ENCODE measurements around the gene LIPH. TPM values are rescaled to one million over a fixed set of nuclear protein-coding genes. Genes with fewer than 3 reads are reported as not detected.
A peak's percentile ranks its signal among the peaks of the same experiment; 100 is the strongest.
"Not testable (repeated sequence)": the region's sequence is repeated elsewhere in the genome, so short reads cannot be mapped to it uniquely, and the experiment has no call there.

The LIPH gene
- total RNA-seq: not detected

- CTCF ChIA-PET: no interaction called here
- Mint-ChIP-seq H3K27me3 (ENCODE audit: low read depth) (no peaks in the 10 kb centered on the region), H3K27ac (no peak within 1 kb of the TSS), H3K9me3 (ENCODE audit: insufficient read depth) (no peaks in the 10 kb centered on the region), H3K4me1 (ENCODE audit: low read depth) (peaks cover 2% of the 10 kb centered on the region), H3K4me3 (no peak within 1 kb of the TSS), H3K36me3 (ENCODE audit: low read depth) (no peaks in the 10 kb centered on the region)
- no peak for DNase-seq
- POLR2A ChIA-PET: no interaction called here
- no peak for ATAC-seq
Measured at GRCh38 chr3:185552358-185552877, at the start of gene LIPH. TSS of gene LIPH (minus strand) at chr3:185552588. CDS start at chr3:185552471, 117 bp downstream.

GRCh38 chr3:185595526-185595925, 43.1 kb upstream of the LIPH start:
- Mint-ChIP-seq H3K9me3 (ENCODE audit: insufficient read depth) (no peaks in the 10 kb centered on the region), H3K27me3 (ENCODE audit: low read depth) (no peaks in the 10 kb centered on the region), H3K27ac (no peak overlapping the region), H3K4me3 (no peak overlapping the region), H3K4me1 (ENCODE audit: low read depth) (peaks cover 5% of the 10 kb centered on the region), H3K36me3 (ENCODE audit: low read depth) (peaks cover 27% of the 10 kb centered on the region)
- no peak for ATAC-seq
- ChIA-PET CTCF (interaction anchor here (1.0 to 1.2 kb wide), 2 partner anchors 9 to 65 kb away, joined by 3 to 5 read pairs; partner anchors contain the start of gene SENP2), POLR2A (interaction anchor here (5.3 kb wide), 1 partner anchor 9 kb away, joined by 23 read pairs; the partner anchor contains the start of gene SENP2)
- no peak for DNase-seq

DNA sequence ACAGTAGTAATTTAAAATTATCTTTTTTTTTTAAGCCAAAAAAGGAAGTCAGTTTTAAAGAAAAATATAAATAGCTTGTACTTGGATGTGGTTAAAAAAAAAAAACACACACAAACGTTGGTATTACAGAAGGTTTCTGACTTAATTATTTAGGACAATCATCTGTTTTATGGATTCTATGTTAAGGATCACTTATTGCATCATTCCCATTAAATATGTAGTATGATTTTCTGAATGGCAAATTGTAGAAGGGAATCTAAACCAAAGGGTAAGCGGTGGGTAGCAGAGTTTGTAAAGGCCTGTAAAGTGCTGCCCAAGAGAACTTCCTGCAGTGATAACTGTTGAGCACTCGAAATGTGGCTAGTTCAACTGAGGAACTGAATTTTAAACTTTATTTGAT, 41.7 kb upstream of the LIPH start:
- CTCF ChIA-PET: interaction anchor here (1.3 kb wide), 1 partner anchor 66 kb away, joined by 3 read pairs; no protein-coding TSS in a partner anchor
- ATAC-seq (no peak), DNase-seq (no peak)
- no peak overlapping the region for H3K4me3 Mint-ChIP-seq
- POLR2A ChIA-PET: no interaction called here
- H3K27me3 Mint-ChIP-seq (ENCODE audit: low read depth): no peaks in the 10 kb centered on the region
- H3K4me1 Mint-ChIP-seq (ENCODE audit: low read depth): peaks cover 7% of the 10 kb centered on the region
- H3K36me3 Mint-ChIP-seq (ENCODE audit: low read depth): peaks cover 19% of the 10 kb centered on the region
- H3K9me3 Mint-ChIP-seq (ENCODE audit: insufficient read depth): no peaks in the 10 kb centered on the region
- H3K27ac Mint-ChIP-seq: no peak overlapping the region

GRCh38 chr3:185586686-185587039, 34.3 kb upstream of the LIPH start:
- Mint-ChIP-seq H3K9me3 (ENCODE audit: insufficient read depth) (no peaks in the 10 kb centered on the region), H3K4me1 (ENCODE audit: low read depth) (peaks cover 32% of the 10 kb centered on the region), H3K36me3 (ENCODE audit: low read depth) (peaks cover 3% of the 10 kb centered on the region), H3K27me3 (ENCODE audit: low read depth) (no peaks in the 10 kb centered on the region), H3K27ac (peak overlapping the region; percentile 91), H3K4me3 (peak overlapping the region; percentile 80)
- POLR2A ChIA-PET: interaction anchor here (0.9 to 2.2 kb wide), 8 partner anchors 9 to 344 kb away, joined by 3 to 23 read pairs (median 4); partner anchors contain the start of gene TMEM41A
- DNase-seq (no peak), ATAC-seq (no peak)
- CTCF ChIA-PET: interaction anchor here (1.1 to 4.8 kb wide), 8 partner anchors 9 to 357 kb away, joined by 3 to 38 read pairs (median 6); no protein-coding TSS in a partner anchor

DNA sequence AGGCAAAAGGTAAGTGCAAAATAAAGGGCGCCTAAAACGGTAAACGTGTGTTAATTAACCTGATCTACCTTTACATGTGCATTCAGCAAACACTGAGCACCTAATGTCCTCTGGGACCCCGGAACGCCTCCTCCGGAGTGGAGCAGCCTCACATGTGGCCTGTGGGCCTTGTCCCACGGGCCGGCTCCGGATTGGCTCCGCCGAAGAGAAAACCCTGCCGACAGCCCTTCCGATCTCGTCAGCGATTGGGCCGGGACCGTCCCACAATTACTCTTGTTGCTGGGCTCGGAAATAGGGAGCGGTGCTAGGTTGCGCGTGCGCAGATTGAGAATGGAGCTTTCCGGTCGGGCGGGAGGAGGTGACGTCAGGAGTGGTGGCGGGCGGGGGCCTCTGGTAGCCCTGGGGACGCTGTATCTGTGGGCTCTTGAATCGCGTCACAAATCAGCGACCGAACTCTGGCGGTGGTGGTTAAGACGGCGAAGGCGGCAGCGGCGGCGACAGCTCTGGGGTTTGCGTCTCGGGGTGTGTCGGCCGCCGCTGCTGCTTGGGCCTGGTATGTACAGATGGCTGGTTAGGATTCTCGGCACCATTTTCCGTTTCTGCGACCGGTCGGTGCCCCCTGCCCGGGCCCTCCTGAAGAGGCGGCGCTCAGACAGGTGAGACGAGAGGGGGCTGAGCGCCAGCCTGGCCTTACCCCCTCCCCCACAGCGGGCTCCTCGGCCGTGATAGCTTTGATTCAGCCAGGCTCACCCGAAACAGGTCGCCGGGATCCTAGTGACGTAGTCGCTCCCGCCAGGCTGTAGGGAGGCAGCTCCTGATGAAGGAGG, 33.7 kb upstream of the LIPH start, which contains the start of gene SENP2:
TSS of gene SENP2 (plus strand) at position 437 of the 827 bp plus-strand sequence. CDS start at position 556, 119 bp downstream.
- ATAC-seq (peak; percentile 98), DNase-seq (peak; percentile 100)
- Mint-ChIP-seq H3K9me3 (ENCODE audit: insufficient read depth) (no peaks in the 10 kb centered on the region), H3K27me3 (ENCODE audit: low read depth) (no peaks in the 10 kb centered on the region), H3K4me3 (peak within 1 kb of the TSS; percentile 80), H3K4me1 (ENCODE audit: low read depth) (peaks cover 32% of the 10 kb centered on the region), H3K36me3 (ENCODE audit: low read depth) (peaks cover 3% of the 10 kb centered on the region), H3K27ac (peak within 1 kb of the TSS; percentile 91)
- ChIA-PET POLR2A (interaction anchor here (0.9 to 2.2 kb wide), 10 partner anchors 9 to 984 kb away, joined by 3 to 23 read pairs (median 4); partner anchors contain the start of genes DNAJB11, TMEM41A and TRA2B), CTCF (interaction anchor here (1.1 to 4.8 kb wide), 8 partner anchors 9 to 358 kb away, joined by 3 to 38 read pairs (median 6); no protein-coding TSS in a partner anchor)

DNA sequence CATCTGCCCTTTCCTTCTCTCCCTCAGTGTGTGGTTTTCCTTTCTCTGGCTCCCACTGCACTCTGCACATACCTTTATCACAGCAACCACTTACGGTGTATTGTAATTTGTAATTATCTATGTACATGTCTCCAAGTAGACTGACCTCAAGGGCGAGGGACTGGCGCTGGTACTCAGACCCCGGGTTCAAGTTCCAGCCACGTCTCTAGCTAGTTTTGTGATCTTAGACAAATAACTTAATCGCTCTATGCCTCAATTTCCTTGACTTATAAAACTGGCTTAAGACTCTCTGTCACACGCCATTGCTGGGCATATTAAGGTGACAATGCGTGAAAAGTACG, 33.1 kb upstream of the LIPH start:
- DNase-seq (peak; percentile 29), ATAC-seq (no peak)
- Mint-ChIP-seq H3K36me3 (ENCODE audit: low read depth) (peaks cover 3% of the 10 kb centered on the region), H3K27ac (peak overlapping the region; percentile 91), H3K27me3 (ENCODE audit: low read depth) (no peaks in the 10 kb centered on the region), H3K9me3 (ENCODE audit: insufficient read depth) (no peaks in the 10 kb centered on the region), H3K4me3 (peak overlapping the region; percentile 80), H3K4me1 (ENCODE audit: low read depth) (peaks cover 32% of the 10 kb centered on the region)
- ChIA-PET POLR2A (interaction anchor here (0.9 to 2.2 kb wide), 8 partner anchors 10 to 985 kb away, joined by 3 to 23 read pairs (median 5); partner anchors contain the start of genes DNAJB11, TMEM41A and TRA2B), CTCF (interaction anchor here (1.1 to 4.8 kb wide), 5 partner anchors 10 to 358 kb away, joined by 3 to 38 read pairs (median 4); no protein-coding TSS in a partner anchor)

DNA sequence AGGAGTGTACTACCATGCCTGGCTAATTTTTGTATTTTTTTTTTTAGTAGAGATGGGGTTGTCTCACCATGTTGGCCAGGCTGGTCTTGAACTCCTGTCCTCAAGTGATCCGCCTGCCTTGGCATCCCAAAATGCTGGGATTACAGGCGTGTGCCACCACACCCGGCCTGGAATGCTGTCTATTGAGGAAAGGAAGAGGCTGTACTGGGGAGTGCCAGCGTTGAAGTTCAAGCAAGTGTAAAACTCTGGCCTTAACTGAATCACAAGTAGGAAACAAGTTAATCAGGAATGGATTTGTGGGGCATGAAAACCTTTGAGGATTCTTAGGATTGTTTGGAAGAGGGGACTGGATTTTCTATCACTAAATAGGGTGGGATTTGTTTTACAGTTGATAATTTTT, 32.3 kb upstream of the LIPH start:
- ChIA-PET POLR2A (no interaction called here), CTCF (interaction anchor here (4.8 kb wide), 1 partner anchor 9 kb away, joined by 38 read pairs; no protein-coding TSS in a partner anchor)
- H3K9me3 Mint-ChIP-seq (ENCODE audit: insufficient read depth): no peaks in the 10 kb centered on the region
- ATAC-seq (no peak), DNase-seq (no peak)
- peak overlapping the region; percentile 41 for H3K27ac Mint-ChIP-seq
- no peaks in the 10 kb centered on the region for H3K27me3 Mint-ChIP-seq (ENCODE audit: low read depth)
- H3K36me3 Mint-ChIP-seq (ENCODE audit: low read depth): peaks cover 3% of the 10 kb centered on the region
- peaks cover 32% of the 10 kb centered on the region for H3K4me1 Mint-ChIP-seq (ENCODE audit: low read depth)
- H3K4me3 Mint-ChIP-seq: peak overlapping the region; percentile 16

DNA sequence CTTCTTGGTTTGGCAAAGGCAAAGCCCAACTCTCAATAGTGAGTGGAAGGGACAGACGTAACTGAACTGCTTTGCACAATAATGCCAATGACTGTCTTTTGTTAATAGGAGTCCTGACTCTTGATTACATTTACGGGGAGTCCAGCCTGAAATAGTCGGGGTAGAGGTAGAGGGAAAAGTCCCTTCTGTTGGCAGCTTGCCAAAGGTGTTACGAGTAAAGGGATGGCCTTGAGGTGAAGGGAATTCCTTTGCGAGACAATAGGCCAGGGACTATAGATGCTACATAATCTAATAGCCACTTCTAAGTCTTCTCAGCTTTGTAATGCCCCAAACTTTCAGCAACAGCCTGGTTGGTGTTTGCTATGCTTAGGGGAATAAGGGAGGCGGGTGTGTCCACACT, 31.5 kb upstream of the LIPH start:
- no peaks in the 10 kb centered on the region for H3K9me3 Mint-ChIP-seq (ENCODE audit: insufficient read depth)
- DNase-seq (no peak), ATAC-seq (no peak)
- H3K4me1 Mint-ChIP-seq (ENCODE audit: low read depth): peaks cover 29% of the 10 kb centered on the region
- H3K4me3 Mint-ChIP-seq: no peak overlapping the region
- ChIA-PET POLR2A (interaction anchor here (0.7 kb wide), 1 partner anchor 165 kb away, joined by 3 read pairs; no protein-coding TSS in a partner anchor), CTCF (interaction anchor here (0.8 to 4.8 kb wide), 2 partner anchors 9 to 24 kb away, joined by 3 to 38 read pairs; no protein-coding TSS in a partner anchor)
- peaks cover 3% of the 10 kb centered on the region for H3K36me3 Mint-ChIP-seq (ENCODE audit: low read depth)
- no peak overlapping the region for H3K27ac Mint-ChIP-seq
- H3K27me3 Mint-ChIP-seq (ENCODE audit: low read depth): no peaks in the 10 kb centered on the region

DNA sequence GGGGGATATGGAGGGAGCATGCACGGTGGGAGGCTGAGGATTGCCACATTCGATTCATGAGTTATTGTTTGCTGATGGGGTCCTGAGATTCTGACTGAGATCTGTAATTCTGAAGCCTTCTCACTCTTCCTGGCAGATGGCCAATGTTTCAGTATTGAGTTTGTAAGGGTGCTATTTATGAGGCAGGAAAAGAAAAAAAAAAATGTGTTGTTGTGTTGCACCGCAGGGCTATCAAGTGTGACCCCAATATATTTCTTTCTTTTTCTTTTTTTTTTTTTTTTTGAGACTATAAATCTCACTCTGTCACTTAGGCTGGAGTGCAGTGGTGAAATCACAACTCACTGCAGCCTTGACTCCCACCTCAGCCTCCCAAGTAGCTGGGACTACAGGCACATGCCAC, 30.5 kb upstream of the LIPH start:
- Mint-ChIP-seq H3K4me1 (ENCODE audit: low read depth) (peaks cover 22% of the 10 kb centered on the region), H3K4me3 (no peak overlapping the region)
- CTCF ChIA-PET: interaction anchor here (0.8 to 4.8 kb wide), 2 partner anchors 8 to 23 kb away, joined by 3 to 38 read pairs; no protein-coding TSS in a partner anchor

GRCh38 chr3:185582236-185582635, 29.8 kb upstream of the LIPH start:
- Mint-ChIP-seq H3K27me3 (ENCODE audit: low read depth) (no peaks in the 10 kb centered on the region), H3K9me3 (ENCODE audit: insufficient read depth) (no peaks in the 10 kb centered on the region), H3K4me3 (no peak overlapping the region), H3K36me3 (ENCODE audit: low read depth) (peaks cover 3% of the 10 kb centered on the region), H3K4me1 (ENCODE audit: low read depth) (peaks cover 19% of the 10 kb centered on the region), H3K27ac (no peak overlapping the region)
- no peak for ATAC-seq
- ChIA-PET POLR2A (no interaction called here), CTCF (no interaction called here)
- no peak for DNase-seq

More for the DNA sequence above, 30.5 kb upstream of the LIPH start:
- H3K36me3 Mint-ChIP-seq (ENCODE audit: low read depth): peaks cover 3% of the 10 kb centered on the region
- DNase-seq: no peak
- no peak overlapping the region for H3K27ac Mint-ChIP-seq
- no peak for ATAC-seq
- POLR2A ChIA-PET: no interaction called here
- no peaks in the 10 kb centered on the region for H3K9me3 Mint-ChIP-seq (ENCODE audit: insufficient read depth)
- H3K27me3 Mint-ChIP-seq (ENCODE audit: low read depth): no peaks in the 10 kb centered on the region

DNA sequence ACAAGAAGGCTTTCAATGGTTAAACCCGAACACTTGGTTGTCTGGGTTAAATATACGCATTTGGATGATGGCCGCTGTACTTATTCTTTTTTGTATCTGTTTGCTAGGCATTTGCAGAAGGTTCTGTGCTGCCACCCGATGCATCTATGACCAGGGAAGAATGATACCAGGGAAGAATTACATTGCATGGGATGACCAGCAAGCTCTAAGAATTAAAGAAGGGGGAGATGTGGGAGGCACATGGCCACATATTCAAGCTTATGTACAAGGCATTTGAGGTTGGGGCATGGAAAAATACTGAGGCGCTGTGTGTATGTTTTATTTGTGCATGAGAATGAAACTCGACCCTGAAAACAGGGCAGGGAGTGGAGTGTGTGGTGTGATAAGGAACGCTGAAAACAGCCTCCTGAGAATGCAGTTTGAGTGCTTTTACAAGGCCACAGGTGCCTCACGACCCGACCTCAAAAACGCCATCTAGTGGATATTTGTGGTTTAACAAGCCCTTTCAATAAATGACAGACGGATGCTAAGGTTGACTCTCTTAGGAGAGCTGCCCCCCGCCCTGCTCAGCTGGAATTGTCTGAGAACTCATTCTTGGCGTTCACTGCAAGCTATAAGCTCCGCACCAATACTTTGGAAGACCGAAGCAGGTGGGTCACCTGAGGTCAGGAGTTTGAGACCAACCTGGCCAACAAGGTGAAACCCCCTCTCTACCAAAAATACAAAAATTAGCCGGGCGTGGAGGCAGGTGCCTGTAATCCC, 22.9 kb upstream of the LIPH start:
- CTCF ChIA-PET: interaction anchor here (0.5 to 3.4 kb wide), 11 partner anchors 10 to 267 kb away, joined by 3 to 38 read pairs (median 6); partner anchors contain the start of gene SENP2
- not testable (repeated sequence) for H3K36me3 Mint-ChIP-seq (ENCODE audit: low read depth); H3K27ac Mint-ChIP-seq; H3K4me1 Mint-ChIP-seq (ENCODE audit: low read depth); H3K4me3 Mint-ChIP-seq; H3K27me3 Mint-ChIP-seq (ENCODE audit: low read depth)
- H3K9me3 Mint-ChIP-seq (ENCODE audit: insufficient read depth): peaks cover 14% of the 10 kb centered on the region
- peak; percentile 65 for DNase-seq
- POLR2A ChIA-PET: interaction anchor here (1.2 kb wide), 1 partner anchor 11 kb away, joined by 5 read pairs; the partner anchor contains the start of gene SENP2
- peak; percentile 86 for ATAC-seq
